PC-9 (cell line): ENCODE measurements around the gene RHBDL1. TPM values are rescaled to one million over a fixed set of nuclear protein-coding genes. Genes with fewer than 3 reads are reported as not detected.
"Not testable (repeated sequence)": the region's sequence is repeated elsewhere in the genome, so short reads cannot be mapped to it uniquely, and the experiment has no call there.

Experiments
- BruUV-seq: library from RNA; stranded (reverse); fragments of 400-500 nt; replicated peaks from 2 replicates; lab custom pipeline; 2021; lab: Mats Ljungman, UMichigan
- CTCF ChIA-PET: fragments of 300-600 bp; sonication (Branson Sonifier 250); formaldehyde crosslinking; loops from one replicate; lab custom pipeline; 2022; ENCODE audit warnings: antibody characterized with exemption; lab: Charles Lee
- POLR2A ChIA-PET: fragments of 300-600 bp; sonication (Branson Sonifier 250); formaldehyde crosslinking; loops from one replicate; lab custom pipeline; 2022; ENCODE audit warnings: antibody characterized with exemption; ENCODE audit not compliant: unreplicated experiment; lab: Charles Lee
- DNase-seq, 2 experiments: peaks; one replicate each; pipeline versions ENCODE4 v3.0.0 to v3.0.0-alpha.2; 2015 to 2022; ENCODE audit warnings: mixed read lengths in 1 of 2
- H2AFZ ChIP-seq: fragments of 200-600 bp; sonication (generic); 2 replicates; pipeline ENCODE4 v1.8.1; 2017; ENCODE audit warnings: antibody characterized with exemption
- H3F3A ChIP-seq: fragments of 200-600 bp; sonication (generic); 2 replicates; pipeline ENCODE4 v1.8.1; 2017; ENCODE audit warnings: antibody characterized with exemption, mild to moderate bottlenecking, low read depth; ENCODE audit not compliant: insufficient read depth
- H3K27ac ChIP-seq: fragments of 200-600 bp; sonication (generic); 2 replicates; pipeline ENCODE4 v1.6.1; 2016; ENCODE audit warnings: mixed run types
- H3K27me3 ChIP-seq: fragments of 200-600 bp; sonication (generic); 2 replicates; pipeline ENCODE4 v1.6.1; 2016; ENCODE audit warnings: low read depth, mixed run types; ENCODE audit not compliant: insufficient read depth
- H3K36me3 ChIP-seq: fragments of 200-600 bp; sonication (generic); 2 replicates; pipeline ENCODE4 v1.6.1; 2016; ENCODE audit warnings: low read depth, mixed run types
- H3K4me1 ChIP-seq: fragments of 200-600 bp; sonication (generic); replicated peaks from 2 replicates; pipeline ENCODE4 v1.6.1; 2016; ENCODE audit warnings: mixed run types; ENCODE audit not compliant: insufficient read depth
- H3K4me2 ChIP-seq: fragments of 200-600 bp; sonication (generic); 2 replicates; pipeline ENCODE4 v1.6.1; 2017; ENCODE audit warnings: mixed run types
- H3K4me3 ChIP-seq: fragments of 200-600 bp; sonication (generic); 2 replicates; pipeline ENCODE4 v1.6.1; 2016; ENCODE audit warnings: mixed run types
- H3K79me2 ChIP-seq: fragments of 200-600 bp; sonication (generic); 2 replicates; pipeline ENCODE4 v1.6.1; 2017; ENCODE audit warnings: low read depth, mixed run types
- H3K9me2 ChIP-seq: fragments of 200-600 bp; sonication (generic); 2 replicates; pipeline ENCODE4 v1.8.1; 2017; ENCODE audit warnings: mild to moderate bottlenecking; ENCODE audit not compliant: insufficient read depth
- H3K9me3 ChIP-seq: fragments of 200-600 bp; sonication (generic); 2 replicates; pipeline ENCODE4 v1.8.1; 2016; ENCODE audit warnings: low read depth; ENCODE audit not compliant: insufficient read depth
- H4K20me1 ChIP-seq: fragments of 200-600 bp; sonication (generic); 2 replicates; pipeline ENCODE4 v1.8.1; 2017; ENCODE audit not compliant: insufficient read depth
- CTCF ChIP-seq: fragments of 200-600 bp; sonication (generic); conservative IDR thresholded peaks from 2 replicates; pipeline ENCODE4 v1.6.1; 2017; ENCODE audit warnings: mixed run types, antibody characterized with exemption, mild to moderate bottlenecking, moderate library complexity
- EZH2 ChIP-seq: fragments of 200-600 bp; sonication (generic); IDR thresholded peaks from 2 replicates; pipeline ENCODE4 v1.8.0; 2017; ENCODE audit warnings: antibody characterized with exemption, low read depth
- intact Hi-C: fragments of 100-400 bp; cut with micrococcal nuclease; formaldehyde crosslinking; loops from one replicate; pipeline ENCODE4 v1.10.0; 2022; ENCODE audit not compliant: unreplicated experiment
- total RNA-seq: library from RNA; stranded (reverse); gene quantifications from 2 replicates; pipeline ENCODE4 v1.2.3, GENCODE V29; 2021

Gene RHBDL1
- total RNA-seq, 1 experiment from 2014 or later: 18.1 TPM

- H3K9me2 ChIP-seq, H3K9me3 ChIP-seq, BruUV-seq, H3K36me3 ChIP-seq, H3K79me2 ChIP-seq, H3K4me3 ChIP-seq, H4K20me1 ChIP-seq, H2AFZ ChIP-seq: not testable (repeated sequence)
- Histone ChIP-seq H3K27me3 (peaks cover 33% of the 10 kb centered on the region), H3K27ac (peak overlapping the region; percentile 71), H3F3A (peaks cover 31% of the 10 kb centered on the region), H3K4me2 (peak overlapping the region; percentile 38; the same call in 1 of the 2 replicates), H3K4me1 (peaks cover 36% of the 10 kb centered on the region)
- ChIA-PET CTCF (interaction anchor here (0.5 to 1.5 kb wide), 11 partner anchors 11 to 390 kb away, joined by 3 to 17 read pairs (median 4); partner anchors contain the start of genes CHTF18, MSLN and RPUSD1), POLR2A (interaction anchor here (0.6 to 1.0 kb wide), 5 partner anchors 15 to 186 kb away, joined by 3 to 6 read pairs (median 4); partner anchors contain the start of genes CAPN15, CHTF18, RPUSD1 and WDR24)
- intact Hi-C loops: loop anchor here (1.0 to 5.0 kb wide), 4 partner anchors 73 to 390 kb away; partner anchors contain the start of gene LMF1
- peak; percentile 91 for TF ChIP-seq CTCF
- peak; percentile 93 to 98 for DNase-seq
Observed at GRCh38 chr16:712740-713250, 37.3 kb downstream of the RHBDL1 start.

DNA sequence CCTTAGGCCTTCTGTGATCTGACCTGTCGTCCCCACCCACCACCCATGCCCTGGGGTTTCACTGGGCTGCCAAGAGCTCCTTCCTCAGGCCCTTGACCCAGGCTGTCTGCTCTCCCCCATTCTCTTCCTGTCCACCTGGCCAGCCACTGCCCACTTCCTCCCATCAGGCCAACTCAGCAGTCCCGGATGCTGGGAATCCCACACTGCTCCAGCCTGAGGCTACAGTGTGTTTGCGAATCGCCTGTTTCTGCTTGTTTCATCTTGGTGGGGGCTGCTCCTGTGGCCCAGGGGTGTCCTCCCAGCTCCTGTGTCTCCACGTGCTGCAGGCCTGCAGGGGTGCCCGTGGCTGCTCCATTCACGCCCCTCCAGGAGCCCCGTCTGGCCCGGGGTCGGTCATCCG lies 38.6 kb downstream of the RHBDL1 start:
- no peaks in the 10 kb centered on the region for H3K9me2 ChIP-seq
- H3K27ac ChIP-seq: no peak overlapping the region; the same call in 1 of the 2 replicates
- no peaks in the 10 kb centered on the region for H3K9me3 ChIP-seq
- peaks cover 4% of the 10 kb centered on the region; the same call in 1 of the 2 replicates for H3K79me2 ChIP-seq
- no peak overlapping the region for H2AFZ ChIP-seq
- peaks cover 11% of the 10 kb centered on the region; the same call in 1 of the 2 replicates for H4K20me1 ChIP-seq
- ChIA-PET CTCF (interaction anchor here (0.5 kb wide), 1 partner anchor 690 kb away, joined by 3 read pairs; no protein-coding TSS in a partner anchor), POLR2A (interaction anchor here (0.6 to 1.4 kb wide), 3 partner anchors 14 to 565 kb away, joined by 3 to 9 read pairs (median 4); no protein-coding TSS in a partner anchor)
- peaks cover 37% of the 10 kb centered on the region for H3F3A ChIP-seq
- DNase-seq: no peak
- peaks cover 20% of the 10 kb centered on the region for H3K27me3 ChIP-seq
- H3K4me1 ChIP-seq: peaks cover 43% of the 10 kb centered on the region
- peak overlapping the region; percentile 72 for H3K4me2 ChIP-seq
- no TSS peak for BruUV-seq
- H3K4me3 ChIP-seq: no peak overlapping the region
- no peaks in the 10 kb centered on the region for H3K36me3 ChIP-seq
- TF ChIP-seq EZH2: no peak
- no peak for TF ChIP-seq CTCF
- intact Hi-C loops: loop anchor here (5.0 kb wide), 1 partner anchor 258 kb away; the partner anchor contains the start of gene LMF1

DNA sequence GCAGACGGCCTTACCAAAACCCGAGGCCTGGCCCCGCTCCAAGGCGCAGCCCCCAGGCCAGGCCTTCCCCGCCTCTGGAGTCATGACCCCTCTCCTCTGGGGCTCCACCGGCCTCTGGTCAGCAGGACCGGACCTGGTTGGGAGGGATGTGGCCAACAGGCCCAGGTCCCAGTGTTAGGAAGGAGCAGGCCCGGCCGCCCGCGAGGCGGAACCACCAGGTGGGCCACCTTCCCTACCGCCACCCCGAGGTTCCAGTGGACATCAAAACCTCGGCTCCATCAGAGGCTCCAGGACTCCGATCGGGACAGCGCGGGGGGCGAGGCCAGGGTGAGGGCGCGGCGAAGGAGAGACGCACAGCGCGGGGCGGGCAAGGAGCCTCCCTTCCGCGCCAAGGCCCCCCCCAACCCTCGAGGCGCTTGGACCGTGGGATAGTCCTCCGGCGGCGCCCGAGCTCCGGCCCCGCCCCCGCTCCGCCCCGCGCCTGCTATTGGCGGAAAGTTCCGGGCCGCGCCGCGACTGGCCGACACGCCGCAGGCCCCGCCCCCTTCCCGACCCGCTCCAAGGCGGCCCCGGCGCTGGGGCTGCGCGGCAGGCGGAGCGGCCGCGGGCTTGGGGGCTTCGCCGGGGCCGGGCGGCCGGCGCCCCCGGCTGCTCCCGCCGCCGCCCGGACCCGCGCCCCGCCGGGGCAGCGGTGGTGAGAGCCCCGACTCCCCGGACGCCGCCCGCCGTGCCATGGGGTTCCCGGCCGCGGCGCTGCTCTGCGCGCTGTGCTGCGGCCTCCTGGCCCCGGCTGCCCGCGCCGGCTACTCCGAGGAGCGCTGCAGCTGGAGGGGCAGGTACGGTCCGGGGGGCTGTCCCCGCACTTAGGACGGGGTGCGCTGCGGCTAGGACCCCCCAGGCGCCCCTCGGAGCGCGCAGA lies 39.3 kb downstream of the RHBDL1 start, which contains the start of gene METRN:
Gene METRN, plus strand, starts transcription at position 561 of the 919 bp plus-strand sequence. Its CDS starts 172 bp downstream, at position 733.
- ChIA-PET POLR2A (interaction anchor here (0.6 to 1.4 kb wide), 5 partner anchors 11 to 222 kb away, joined by 3 to 19 read pairs (median 9); partner anchors contain the start of genes CCDC78, CHTF18 and RPUSD1), CTCF (interaction anchor here (0.6 kb wide), 1 partner anchor 33 kb away, joined by 3 read pairs; no protein-coding TSS in a partner anchor)
- H3K4me1 ChIP-seq: peaks cover 51% of the 10 kb centered on the region
- intact Hi-C loops: loop anchor here (5.0 kb wide), 1 partner anchor 257 kb away; the partner anchor contains the start of gene LMF1
- peak within 1 kb of the TSS; percentile 85 for H3K4me2 ChIP-seq
- H4K20me1 ChIP-seq: peaks cover 12% of the 10 kb centered on the region; the same call in 1 of the 2 replicates
- 0 out of 2 replicates have a peak within 1 kb of the TSS, but pooled peaks have one; percentile 33 for H2AFZ ChIP-seq
- no peak within 1 kb of the TSS; the same call in 1 of the 2 replicates for H3K27ac ChIP-seq
- DNase-seq: peak; percentile 67 to 96
- TF ChIP-seq EZH2: no peak
- no peak for TF ChIP-seq CTCF
- no peaks in the 10 kb centered on the region for H3K9me2 ChIP-seq
- peaks cover 41% of the 10 kb centered on the region for H3F3A ChIP-seq
- peak within 1 kb of the TSS; percentile 81 for H3K4me3 ChIP-seq
- H3K27me3 ChIP-seq: peaks cover 13% of the 10 kb centered on the region
- H3K79me2 ChIP-seq: peaks cover 4% of the 10 kb centered on the region; the same call in 1 of the 2 replicates
- no peaks in the 10 kb centered on the region for H3K36me3 ChIP-seq
- no TSS peak for BruUV-seq
- no peaks in the 10 kb centered on the region for H3K9me3 ChIP-seq
